SK-N-SH (cell line): ENCODE results near the gene FRMD1. TPM values are rescaled to one million over a fixed set of nuclear protein-coding genes. Genes with fewer than 3 reads are reported as not detected.

Experiments
- CTCF ChIA-PET: fragments of 300-600, 350-600 bp; formaldehyde crosslinking; extraction: SDS; loops from one replicate; lab custom pipeline; 2021; lab: Yijun Ruan, JAX
- POLR2A ChIA-PET: fragments of 350-600 bp; sonication (Branson Sonifier 250); formaldehyde crosslinking; extraction: SDS; loops from one replicate; lab custom pipeline; 2020; ENCODE audit warnings: antibody characterized with exemption, inconsistent platforms; lab: Yijun Ruan, JAX
- DNase-seq: peaks from one replicate; pipeline ENCODE4 v3.0.0; 2012
- H2AFZ ChIP-seq: fragments of 200-600 bp; sonication (generic); 2 replicates; pipeline ENCODE4 v1.8.1; 2016; ENCODE audit warnings: antibody characterized with exemption, mild to moderate bottlenecking, low read depth
- H3F3A ChIP-seq: fragments of 200-600 bp; sonication (generic); replicated peaks from 2 replicates; pipeline ENCODE3; 2016; ENCODE audit warnings: antibody characterized with exemption, mild to moderate bottlenecking; ENCODE audit not compliant: insufficient read depth
- H3K27ac ChIP-seq, 2 experiments: fragments of 200-500 bp in 1 of 2; fragments of 200-600 bp in 1 of 2; sonication (Bioruptor generic) in 1 of 2; sonication (generic), shearing (Covaris generic) in 1 of 2; 2 replicates each; pipeline versions ENCODE4 v1.5.1 to v1.6.1; 2014 to 2016; ENCODE audit warnings: low read depth in 2 of 2, inconsistent platforms in 1 of 2, low read length in 1 of 2, mild to moderate bottlenecking in 1 of 2, mixed read lengths in 1 of 2
- H3K27me3 ChIP-seq: fragments of 200-600 bp; sonication (generic), shearing (Covaris generic); 2 replicates; pipeline ENCODE4 v1.6.1; 2016; ENCODE audit warnings: mixed run types; ENCODE audit not compliant: insufficient read depth
- H3K36me3 ChIP-seq, 2 experiments: fragments of 200-500 bp in 1 of 2; fragments of 200-600 bp in 1 of 2; sonication (Bioruptor generic) in 1 of 2; sonication (generic) in 1 of 2; replicated peaks in 1 of 2; 2 replicates each; pipeline versions ENCODE3 to v1.5.1; 2014 to 2016; ENCODE audit warnings: low read length in 1 of 2, mild to moderate bottlenecking in 1 of 2; ENCODE audit not compliant: insufficient read depth in 2 of 2, control insufficient read depth in 1 of 2
- H3K4me1 ChIP-seq, 2 experiments: fragments of 200-500 bp in 1 of 2; fragments of 200-600 bp in 1 of 2; sonication (Bioruptor generic) in 1 of 2; sonication (generic), shearing (Covaris generic) in 1 of 2; 2 replicates each; pipeline versions ENCODE4 v1.5.1 to v1.6.1; 2014 to 2016; ENCODE audit warnings: low read depth in 1 of 2, low read length in 1 of 2, mixed run types in 1 of 2; ENCODE audit not compliant: insufficient read depth in 2 of 2, control insufficient read depth in 1 of 2
- H3K4me2 ChIP-seq: fragments of 200-600 bp; sonication (generic), shearing (Covaris generic); 2 replicates; pipeline ENCODE4 v1.6.1; 2017; ENCODE audit warnings: mixed run types
- H3K4me3 ChIP-seq, 2 experiments: fragments of 200-500 bp in 1 of 2; fragments of 200-600 bp in 1 of 2; sonication (Bioruptor generic) in 1 of 2; sonication (generic), shearing (Covaris generic) in 1 of 2; 2 replicates each; pipeline versions ENCODE4 v1.5.1 to v1.8.1; 2014 to 2016; ENCODE audit warnings: low read depth in 2 of 2, inconsistent platforms in 1 of 2, low read length in 1 of 2, mild to moderate bottlenecking in 1 of 2, mixed read lengths in 1 of 2, moderate library complexity in 1 of 2
- H3K79me2 ChIP-seq: fragments of 200-600 bp; sonication (generic); 2 replicates; pipeline ENCODE4 v1.8.1; 2017; ENCODE audit warnings: mild to moderate bottlenecking; ENCODE audit not compliant: insufficient read depth
- H3K9ac ChIP-seq: fragments of 200-600 bp; sonication (generic); 2 replicates; pipeline ENCODE4 v1.6.1; 2017; ENCODE audit warnings: mixed run types
- H3K9me2 ChIP-seq: fragments of 200-600 bp; sonication (generic); 2 replicates; pipeline ENCODE4 v1.6.1; 2017; ENCODE audit warnings: mixed run types
- H3K9me3 ChIP-seq: fragments of 200-600 bp; sonication (generic); 2 replicates; pipeline ENCODE4 v1.6.1; 2017; ENCODE audit warnings: mixed run types, mild to moderate bottlenecking, moderate library complexity
- H4K20me1 ChIP-seq: fragments of 200-600 bp; sonication (generic); 2 replicates; pipeline ENCODE4 v1.6.1; 2017; ENCODE audit warnings: mild to moderate bottlenecking, mixed run types; ENCODE audit not compliant: insufficient read depth
- CTCF ChIP-seq: fragments of 200-600 bp; sonication (generic); IDR thresholded peaks from 2 replicates; pipeline ENCODE4 v1.6.1; 2017; ENCODE audit warnings: antibody characterized with exemption, mild to moderate bottlenecking, moderate library complexity
- EZH2phosphoT487 ChIP-seq: fragments of 200-600 bp; sonication (generic); IDR thresholded peaks from 2 replicates; pipeline ENCODE4 v1.6.1; 2017; ENCODE audit warnings: low read depth, mixed run types, mild to moderate bottlenecking, antibody characterized with exemption, moderate library complexity, borderline replicate concordance
- FOSL2 ChIP-seq: IDR thresholded peaks from 2 replicates; pipeline ENCODE4 v1.4.0; 2012; ENCODE audit warnings: low read depth, mild to moderate bottlenecking, moderate library complexity, borderline replicate concordance
- FOXM1 ChIP-seq: IDR thresholded peaks from 2 replicates; pipeline ENCODE4 v1.4.0; 2012; ENCODE audit warnings: low read depth, mild to moderate bottlenecking
- GABPA ChIP-seq: IDR thresholded peaks from 2 replicates; pipeline ENCODE4 v1.4.0; 2012; ENCODE audit warnings: low read depth, mild to moderate bottlenecking
- IRF3 ChIP-seq: fragments of 150-350 bp; IDR thresholded peaks from 2 replicates; pipeline ENCODE4 v1.6.1; 2016; ENCODE audit warnings: mild to moderate bottlenecking, low read depth, low read length
- JUND ChIP-seq: IDR thresholded peaks from 2 replicates; pipeline ENCODE4 v1.4.0; 2012
- MAX ChIP-seq: IDR thresholded peaks from 2 replicates; pipeline ENCODE4 v1.4.0; 2012; ENCODE audit warnings: low read depth
- MEF2A ChIP-seq: IDR thresholded peaks from 2 replicates; pipeline ENCODE4 v1.4.0; 2012; ENCODE audit warnings: low read depth, borderline replicate concordance
- MXI1 ChIP-seq: IDR thresholded peaks from 2 replicates; pipeline ENCODE4 v1.6.1; 2012; ENCODE audit warnings: mild to moderate bottlenecking, low read depth, low read length, improper control_type of control experiment
- NFIC ChIP-seq: IDR thresholded peaks from 2 replicates; pipeline ENCODE4 v1.4.0; 2012; ENCODE audit warnings: borderline replicate concordance
- NRF1 ChIP-seq: IDR thresholded peaks from 2 replicates; pipeline ENCODE4 v1.6.1; 2012; ENCODE audit warnings: low read depth, mild to moderate bottlenecking, low read length
- RAD21 ChIP-seq: IDR thresholded peaks from 2 replicates; pipeline ENCODE4 v1.6.1; 2012; ENCODE audit warnings: mild to moderate bottlenecking, low read length
- RCOR1 ChIP-seq: fragments of 150-350 bp; IDR thresholded peaks from 2 replicates; pipeline ENCODE4 v1.6.1; 2017; ENCODE audit warnings: antibody characterized with exemption, low read length
- SIN3A ChIP-seq: IDR thresholded peaks from 2 replicates; pipeline ENCODE4 v1.6.1; 2012; ENCODE audit warnings: low read depth, mild to moderate bottlenecking, low read length, moderate library complexity, borderline replicate concordance
- TEAD4 ChIP-seq: IDR thresholded peaks from 2 replicates; pipeline ENCODE4 v1.4.0; 2012; ENCODE audit warnings: mild to moderate bottlenecking, borderline replicate concordance; ENCODE audit not compliant: insufficient read depth
- WGBS: methylation state at CpG from one replicate; pipeline ENCODE4 v1.1.6; 2017; ENCODE audit warnings: low lambda C conversion rate; 5-methylcytosine and 5-hydroxymethylcytosine counted together
- polyA plus RNA-seq, 3 experiments: library from polyadenylated mRNA; depleted of rRNA; stranded (reverse); fragments of >200 nt; gene quantifications; 2 replicates each; pipeline ENCODE4 v1.2.3, GENCODE V29; 2012
- TF ChIP-seq, protein P1 (sequence below): IDR thresholded peaks from 2 replicates; pipeline ENCODE4 v1.6.1; 2012; ENCODE audit warnings: mild to moderate bottlenecking, low read depth, low read length, moderate library complexity
- TF ChIP-seq, protein P2 (sequence below): IDR thresholded peaks from 2 replicates; pipeline ENCODE4 v1.4.0; 2012; ENCODE audit warnings: low read depth, borderline replicate concordance
- TF ChIP-seq, protein P3 (sequence below): fragments of 150-350 bp; IDR thresholded peaks from 2 replicates; pipeline ENCODE4 v1.6.1; 2017; ENCODE audit warnings: antibody characterized with exemption, low read length, low read depth, borderline replicate concordance

The FRMD1 gene
- polyA plus RNA-seq, 1 of the 3 experiments (the other 2 are of a cell fraction): not detected

DNA sequence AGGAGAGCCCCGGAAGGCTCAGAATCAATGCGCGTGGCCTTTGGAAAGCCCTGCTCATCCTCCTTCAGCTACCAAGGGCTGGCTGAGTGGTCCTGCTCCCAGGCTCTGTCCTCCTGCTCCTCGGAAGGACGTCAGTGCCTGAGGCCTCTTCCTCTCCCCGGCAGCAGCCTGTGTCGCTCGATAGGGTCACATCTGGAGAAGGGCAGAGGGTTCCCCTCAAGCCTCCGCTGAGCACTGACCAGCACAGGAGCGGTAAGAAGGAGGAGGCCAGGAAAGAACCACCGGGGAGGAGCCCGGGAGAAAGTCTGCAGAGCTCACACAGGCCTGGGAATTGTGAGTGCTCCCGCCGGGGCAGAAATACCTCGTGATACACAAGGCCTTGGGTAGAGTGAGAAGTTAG, 60.3 kb downstream of the FRMD1 start:
- no peak for TF ChIP-seq MXI1
- TF ChIP-seq TEAD4: no peak
- no peak for TF ChIP-seq FOSL2
- TF ChIP-seq, protein P1, sequence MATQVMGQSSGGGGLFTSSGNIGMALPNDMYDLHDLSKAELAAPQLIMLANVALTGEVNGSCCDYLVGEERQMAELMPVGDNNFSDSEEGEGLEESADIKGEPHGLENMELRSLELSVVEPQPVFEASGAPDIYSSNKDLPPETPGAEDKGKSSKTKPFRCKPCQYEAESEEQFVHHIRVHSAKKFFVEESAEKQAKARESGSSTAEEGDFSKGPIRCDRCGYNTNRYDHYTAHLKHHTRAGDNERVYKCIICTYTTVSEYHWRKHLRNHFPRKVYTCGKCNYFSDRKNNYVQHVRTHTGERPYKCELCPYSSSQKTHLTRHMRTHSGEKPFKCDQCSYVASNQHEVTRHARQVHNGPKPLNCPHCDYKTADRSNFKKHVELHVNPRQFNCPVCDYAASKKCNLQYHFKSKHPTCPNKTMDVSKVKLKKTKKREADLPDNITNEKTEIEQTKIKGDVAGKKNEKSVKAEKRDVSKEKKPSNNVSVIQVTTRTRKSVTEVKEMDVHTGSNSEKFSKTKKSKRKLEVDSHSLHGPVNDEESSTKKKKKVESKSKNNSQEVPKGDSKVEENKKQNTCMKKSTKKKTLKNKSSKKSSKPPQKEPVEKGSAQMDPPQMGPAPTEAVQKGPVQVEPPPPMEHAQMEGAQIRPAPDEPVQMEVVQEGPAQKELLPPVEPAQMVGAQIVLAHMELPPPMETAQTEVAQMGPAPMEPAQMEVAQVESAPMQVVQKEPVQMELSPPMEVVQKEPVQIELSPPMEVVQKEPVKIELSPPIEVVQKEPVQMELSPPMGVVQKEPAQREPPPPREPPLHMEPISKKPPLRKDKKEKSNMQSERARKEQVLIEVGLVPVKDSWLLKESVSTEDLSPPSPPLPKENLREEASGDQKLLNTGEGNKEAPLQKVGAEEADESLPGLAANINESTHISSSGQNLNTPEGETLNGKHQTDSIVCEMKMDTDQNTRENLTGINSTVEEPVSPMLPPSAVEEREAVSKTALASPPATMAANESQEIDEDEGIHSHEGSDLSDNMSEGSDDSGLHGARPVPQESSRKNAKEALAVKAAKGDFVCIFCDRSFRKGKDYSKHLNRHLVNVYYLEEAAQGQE: no peak
- TF ChIP-seq NFIC: no peak
- TF ChIP-seq JUND: no peak
- TF ChIP-seq FOXM1: no peak
- TF ChIP-seq NRF1: no peak
- no peak for TF ChIP-seq CTCF
- TF ChIP-seq EZH2phosphoT487: no peak
- TF ChIP-seq, protein P2, sequence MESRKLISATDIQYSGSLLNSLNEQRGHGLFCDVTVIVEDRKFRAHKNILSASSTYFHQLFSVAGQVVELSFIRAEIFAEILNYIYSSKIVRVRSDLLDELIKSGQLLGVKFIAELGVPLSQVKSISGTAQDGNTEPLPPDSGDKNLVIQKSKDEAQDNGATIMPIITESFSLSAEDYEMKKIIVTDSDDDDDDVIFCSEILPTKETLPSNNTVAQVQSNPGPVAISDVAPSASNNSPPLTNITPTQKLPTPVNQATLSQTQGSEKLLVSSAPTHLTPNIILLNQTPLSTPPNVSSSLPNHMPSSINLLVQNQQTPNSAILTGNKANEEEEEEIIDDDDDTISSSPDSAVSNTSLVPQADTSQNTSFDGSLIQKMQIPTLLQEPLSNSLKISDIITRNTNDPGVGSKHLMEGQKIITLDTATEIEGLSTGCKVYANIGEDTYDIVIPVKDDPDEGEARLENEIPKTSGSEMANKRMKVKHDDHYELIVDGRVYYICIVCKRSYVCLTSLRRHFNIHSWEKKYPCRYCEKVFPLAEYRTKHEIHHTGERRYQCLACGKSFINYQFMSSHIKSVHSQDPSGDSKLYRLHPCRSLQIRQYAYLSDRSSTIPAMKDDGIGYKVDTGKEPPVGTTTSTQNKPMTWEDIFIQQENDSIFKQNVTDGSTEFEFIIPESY: no peak
- TF ChIP-seq RCOR1: no peak
- TF ChIP-seq, protein P3, sequence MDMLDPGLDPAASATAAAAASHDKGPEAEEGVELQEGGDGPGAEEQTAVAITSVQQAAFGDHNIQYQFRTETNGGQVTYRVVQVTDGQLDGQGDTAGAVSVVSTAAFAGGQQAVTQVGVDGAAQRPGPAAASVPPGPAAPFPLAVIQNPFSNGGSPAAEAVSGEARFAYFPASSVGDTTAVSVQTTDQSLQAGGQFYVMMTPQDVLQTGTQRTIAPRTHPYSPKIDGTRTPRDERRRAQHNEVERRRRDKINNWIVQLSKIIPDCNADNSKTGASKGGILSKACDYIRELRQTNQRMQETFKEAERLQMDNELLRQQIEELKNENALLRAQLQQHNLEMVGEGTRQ: no peak
- no peak for TF ChIP-seq MAX
- TF ChIP-seq MEF2A: no peak
- no peak for TF ChIP-seq IRF3
- no peak for TF ChIP-seq RAD21
- TF ChIP-seq GABPA: no peak
- TF ChIP-seq SIN3A: no peak
- TF ChIP-seq, all 33 proteins: peak for 0
- H3K9me2 ChIP-seq: no peaks in the 10 kb centered on the region
- H3K9ac ChIP-seq: no peak overlapping the region
- no peak for DNase-seq
- H3K27ac ChIP-seq: no peak overlapping the region
- no peaks in the 10 kb centered on the region for H4K20me1 ChIP-seq
- no peaks in the 10 kb centered on the region for H3F3A ChIP-seq
- no peaks in the 10 kb centered on the region; a peak in 1 of 4 replicates for H3K4me1 ChIP-seq
- H2AFZ ChIP-seq: no peak overlapping the region
- no peaks in the 10 kb centered on the region for H3K79me2 ChIP-seq
- H3K4me3 ChIP-seq: no peak overlapping the region
- H3K9me3 ChIP-seq: no peaks in the 10 kb centered on the region
- H3K27me3 ChIP-seq: no peaks in the 10 kb centered on the region
- H3K4me2 ChIP-seq: no peak overlapping the region
- 69% methylated on average over 11 of the region's 15 CpGs for WGBS
- ChIA-PET POLR2A (no interaction called here), CTCF (interaction anchor here (0.7 kb wide), 1 partner anchor 108 kb away, joined by 3 read pairs; no protein-coding TSS in a partner anchor)
- no peaks in the 10 kb centered on the region for H3K36me3 ChIP-seq
